ENCODE measurements around the gene CACFD1.
A peak's percentile ranks its signal among the peaks of the same experiment; 100 is the strongest.

Gene CACFD1

DNA sequence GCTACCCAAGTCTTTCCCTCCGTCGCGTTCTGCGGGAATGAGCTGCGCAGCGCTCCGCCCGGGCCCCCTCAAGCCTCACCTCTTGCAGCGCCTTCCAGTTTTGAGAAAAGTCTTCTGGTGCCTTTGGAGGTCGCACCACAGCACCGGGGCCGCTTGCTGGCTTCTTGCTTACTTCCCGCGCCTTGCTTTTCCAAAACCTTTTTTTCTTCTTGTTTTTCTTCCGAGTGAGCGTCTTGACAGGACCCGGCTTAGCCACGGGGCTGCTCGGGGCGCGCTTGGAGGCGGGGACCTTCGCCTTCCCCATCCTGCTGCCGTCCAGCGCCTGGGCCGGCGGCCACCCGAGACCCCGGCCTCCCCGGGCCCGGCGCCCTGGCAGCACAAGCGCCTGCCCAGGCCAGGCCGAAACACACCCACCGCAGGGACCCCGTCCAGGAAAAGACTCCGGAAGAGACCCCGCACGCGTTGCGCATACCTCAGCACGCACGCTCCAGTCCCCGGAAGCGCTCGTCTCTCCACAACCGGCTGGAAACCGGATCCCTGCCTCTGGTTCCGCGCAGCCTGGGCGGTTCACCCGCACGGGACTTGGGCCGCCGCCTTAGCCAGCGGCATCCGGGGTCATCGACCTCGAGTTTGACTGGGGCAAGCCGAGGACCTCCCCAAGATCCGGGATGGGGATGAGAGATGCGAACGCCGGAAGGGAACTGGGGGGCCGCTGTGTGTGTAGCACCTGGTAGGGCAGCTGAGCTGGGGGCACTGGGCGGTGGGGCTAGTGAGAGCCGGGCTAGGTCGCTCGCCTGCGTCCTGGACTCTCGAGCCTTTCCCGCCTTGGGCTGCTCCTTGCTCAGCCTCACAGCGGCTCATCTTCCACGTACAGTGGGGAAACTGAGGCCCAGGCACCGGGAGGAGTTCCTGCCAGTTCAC is 42.0 kb upstream of the CACFD1 start, which contains the start of gene REXO4 (continued):
- TF ChIP-seq, protein P1, sequence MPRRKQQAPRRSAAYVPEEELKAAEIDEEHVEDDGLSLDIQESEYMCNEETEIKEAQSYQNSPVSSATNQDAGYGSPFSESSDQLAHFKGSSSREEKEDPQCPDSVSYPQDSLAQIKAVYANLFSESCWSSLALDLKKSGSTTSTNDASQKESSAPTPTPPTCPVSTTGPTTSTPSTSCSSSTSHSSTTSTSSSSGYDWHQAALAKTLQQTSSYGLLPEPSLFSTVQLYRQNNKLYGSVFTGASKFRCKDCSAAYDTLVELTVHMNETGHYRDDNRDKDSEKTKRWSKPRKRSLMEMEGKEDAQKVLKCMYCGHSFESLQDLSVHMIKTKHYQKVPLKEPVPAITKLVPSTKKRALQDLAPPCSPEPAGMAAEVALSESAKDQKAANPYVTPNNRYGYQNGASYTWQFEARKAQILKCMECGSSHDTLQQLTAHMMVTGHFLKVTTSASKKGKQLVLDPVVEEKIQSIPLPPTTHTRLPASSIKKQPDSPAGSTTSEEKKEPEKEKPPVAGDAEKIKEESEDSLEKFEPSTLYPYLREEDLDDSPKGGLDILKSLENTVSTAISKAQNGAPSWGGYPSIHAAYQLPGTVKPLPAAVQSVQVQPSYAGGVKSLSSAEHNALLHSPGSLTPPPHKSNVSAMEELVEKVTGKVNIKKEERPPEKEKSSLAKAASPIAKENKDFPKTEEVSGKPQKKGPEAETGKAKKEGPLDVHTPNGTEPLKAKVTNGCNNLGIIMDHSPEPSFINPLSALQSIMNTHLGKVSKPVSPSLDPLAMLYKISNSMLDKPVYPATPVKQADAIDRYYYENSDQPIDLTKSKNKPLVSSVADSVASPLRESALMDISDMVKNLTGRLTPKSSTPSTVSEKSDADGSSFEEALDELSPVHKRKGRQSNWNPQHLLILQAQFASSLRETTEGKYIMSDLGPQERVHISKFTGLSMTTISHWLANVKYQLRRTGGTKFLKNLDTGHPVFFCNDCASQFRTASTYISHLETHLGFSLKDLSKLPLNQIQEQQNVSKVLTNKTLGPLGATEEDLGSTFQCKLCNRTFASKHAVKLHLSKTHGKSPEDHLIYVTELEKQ (tag by site-specific recombination; IDR thresholded peaks at IDR 0.05; ENCODE audit: borderline replicate concordance) = peak; percentile 82
- peak; percentile 94 for TF ChIP-seq YY2 (tag by site-specific recombination; IDR thresholded peaks at IDR 0.05)
- no peak for TF ChIP-seq ZNF585B (tag by site-specific recombination; IDR thresholded peaks at IDR 0.05)
- TF ChIP-seq ZNF391 (tag by site-specific recombination; IDR thresholded peaks at IDR 0.05; ENCODE audit: borderline replicate concordance, low read depth) = peak; percentile 100
- TF ChIP-seq, protein P2, sequence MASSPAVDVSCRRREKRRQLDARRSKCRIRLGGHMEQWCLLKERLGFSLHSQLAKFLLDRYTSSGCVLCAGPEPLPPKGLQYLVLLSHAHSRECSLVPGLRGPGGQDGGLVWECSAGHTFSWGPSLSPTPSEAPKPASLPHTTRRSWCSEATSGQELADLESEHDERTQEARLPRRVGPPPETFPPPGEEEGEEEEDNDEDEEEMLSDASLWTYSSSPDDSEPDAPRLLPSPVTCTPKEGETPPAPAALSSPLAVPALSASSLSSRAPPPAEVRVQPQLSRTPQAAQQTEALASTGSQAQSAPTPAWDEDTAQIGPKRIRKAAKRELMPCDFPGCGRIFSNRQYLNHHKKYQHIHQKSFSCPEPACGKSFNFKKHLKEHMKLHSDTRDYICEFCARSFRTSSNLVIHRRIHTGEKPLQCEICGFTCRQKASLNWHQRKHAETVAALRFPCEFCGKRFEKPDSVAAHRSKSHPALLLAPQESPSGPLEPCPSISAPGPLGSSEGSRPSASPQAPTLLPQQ (tag by site-specific recombination; IDR thresholded peaks at IDR 0.05) = peak; percentile 94
- TF ChIP-seq ZSCAN23 (tag by site-specific recombination; IDR thresholded peaks at IDR 0.05) = peak; percentile 90; the same call in 1 of the 2 replicates
- TF ChIP-seq, protein P3, sequence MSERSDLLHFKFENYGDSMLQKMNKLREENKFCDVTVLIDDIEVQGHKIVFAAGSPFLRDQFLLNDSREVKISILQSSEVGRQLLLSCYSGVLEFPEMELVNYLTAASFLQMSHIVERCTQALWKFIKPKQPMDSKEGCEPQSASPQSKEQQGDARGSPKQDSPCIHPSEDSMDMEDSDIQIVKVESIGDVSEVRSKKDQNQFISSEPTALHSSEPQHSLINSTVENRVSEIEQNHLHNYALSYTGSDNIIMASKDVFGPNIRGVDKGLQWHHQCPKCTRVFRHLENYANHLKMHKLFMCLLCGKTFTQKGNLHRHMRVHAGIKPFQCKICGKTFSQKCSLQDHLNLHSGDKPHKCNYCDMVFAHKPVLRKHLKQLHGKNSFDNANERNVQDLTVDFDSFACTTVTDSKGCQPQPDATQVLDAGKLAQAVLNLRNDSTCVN (tag by site-specific recombination; optimal IDR thresholded peaks at IDR 0.05) = peak; percentile 96
- TF ChIP-seq, protein P4, sequence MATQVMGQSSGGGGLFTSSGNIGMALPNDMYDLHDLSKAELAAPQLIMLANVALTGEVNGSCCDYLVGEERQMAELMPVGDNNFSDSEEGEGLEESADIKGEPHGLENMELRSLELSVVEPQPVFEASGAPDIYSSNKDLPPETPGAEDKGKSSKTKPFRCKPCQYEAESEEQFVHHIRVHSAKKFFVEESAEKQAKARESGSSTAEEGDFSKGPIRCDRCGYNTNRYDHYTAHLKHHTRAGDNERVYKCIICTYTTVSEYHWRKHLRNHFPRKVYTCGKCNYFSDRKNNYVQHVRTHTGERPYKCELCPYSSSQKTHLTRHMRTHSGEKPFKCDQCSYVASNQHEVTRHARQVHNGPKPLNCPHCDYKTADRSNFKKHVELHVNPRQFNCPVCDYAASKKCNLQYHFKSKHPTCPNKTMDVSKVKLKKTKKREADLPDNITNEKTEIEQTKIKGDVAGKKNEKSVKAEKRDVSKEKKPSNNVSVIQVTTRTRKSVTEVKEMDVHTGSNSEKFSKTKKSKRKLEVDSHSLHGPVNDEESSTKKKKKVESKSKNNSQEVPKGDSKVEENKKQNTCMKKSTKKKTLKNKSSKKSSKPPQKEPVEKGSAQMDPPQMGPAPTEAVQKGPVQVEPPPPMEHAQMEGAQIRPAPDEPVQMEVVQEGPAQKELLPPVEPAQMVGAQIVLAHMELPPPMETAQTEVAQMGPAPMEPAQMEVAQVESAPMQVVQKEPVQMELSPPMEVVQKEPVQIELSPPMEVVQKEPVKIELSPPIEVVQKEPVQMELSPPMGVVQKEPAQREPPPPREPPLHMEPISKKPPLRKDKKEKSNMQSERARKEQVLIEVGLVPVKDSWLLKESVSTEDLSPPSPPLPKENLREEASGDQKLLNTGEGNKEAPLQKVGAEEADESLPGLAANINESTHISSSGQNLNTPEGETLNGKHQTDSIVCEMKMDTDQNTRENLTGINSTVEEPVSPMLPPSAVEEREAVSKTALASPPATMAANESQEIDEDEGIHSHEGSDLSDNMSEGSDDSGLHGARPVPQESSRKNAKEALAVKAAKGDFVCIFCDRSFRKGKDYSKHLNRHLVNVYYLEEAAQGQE (tag by site-specific recombination; IDR thresholded peaks at IDR 0.05) = peak; percentile 78
- TF ChIP-seq ZNF707 (tag by site-specific recombination; IDR thresholded peaks at IDR 0.05) = no peak
- TF ChIP-seq ZNF701 (tag by site-specific recombination; IDR thresholded peaks at IDR 0.05) = peak; percentile 74
- TF ChIP-seq GLIS2 (tag by site-specific recombination; IDR thresholded peaks at IDR 0.05) = peak; percentile 88
- TF ChIP-seq, protein P5, sequence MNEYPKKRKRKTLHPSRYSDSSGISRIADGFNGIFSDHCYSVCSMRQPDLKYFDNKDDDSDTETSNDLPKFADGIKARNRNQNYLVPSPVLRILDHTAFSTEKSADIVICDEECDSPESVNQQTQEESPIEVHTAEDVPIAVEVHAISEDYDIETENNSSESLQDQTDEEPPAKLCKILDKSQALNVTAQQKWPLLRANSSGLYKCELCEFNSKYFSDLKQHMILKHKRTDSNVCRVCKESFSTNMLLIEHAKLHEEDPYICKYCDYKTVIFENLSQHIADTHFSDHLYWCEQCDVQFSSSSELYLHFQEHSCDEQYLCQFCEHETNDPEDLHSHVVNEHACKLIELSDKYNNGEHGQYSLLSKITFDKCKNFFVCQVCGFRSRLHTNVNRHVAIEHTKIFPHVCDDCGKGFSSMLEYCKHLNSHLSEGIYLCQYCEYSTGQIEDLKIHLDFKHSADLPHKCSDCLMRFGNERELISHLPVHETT (tag by site-specific recombination; IDR thresholded peaks at IDR 0.05) = peak; percentile 100
- TF ChIP-seq, protein P6, sequence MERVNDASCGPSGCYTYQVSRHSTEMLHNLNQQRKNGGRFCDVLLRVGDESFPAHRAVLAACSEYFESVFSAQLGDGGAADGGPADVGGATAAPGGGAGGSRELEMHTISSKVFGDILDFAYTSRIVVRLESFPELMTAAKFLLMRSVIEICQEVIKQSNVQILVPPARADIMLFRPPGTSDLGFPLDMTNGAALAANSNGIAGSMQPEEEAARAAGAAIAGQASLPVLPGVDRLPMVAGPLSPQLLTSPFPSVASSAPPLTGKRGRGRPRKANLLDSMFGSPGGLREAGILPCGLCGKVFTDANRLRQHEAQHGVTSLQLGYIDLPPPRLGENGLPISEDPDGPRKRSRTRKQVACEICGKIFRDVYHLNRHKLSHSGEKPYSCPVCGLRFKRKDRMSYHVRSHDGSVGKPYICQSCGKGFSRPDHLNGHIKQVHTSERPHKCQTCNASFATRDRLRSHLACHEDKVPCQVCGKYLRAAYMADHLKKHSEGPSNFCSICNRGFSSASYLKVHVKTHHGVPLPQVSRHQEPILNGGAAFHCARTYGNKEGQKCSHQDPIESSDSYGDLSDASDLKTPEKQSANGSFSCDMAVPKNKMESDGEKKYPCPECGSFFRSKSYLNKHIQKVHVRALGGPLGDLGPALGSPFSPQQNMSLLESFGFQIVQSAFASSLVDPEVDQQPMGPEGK (tag by site-specific recombination; IDR thresholded peaks at IDR 0.05) = peak; percentile 96
- TF ChIP-seq, protein P7, sequence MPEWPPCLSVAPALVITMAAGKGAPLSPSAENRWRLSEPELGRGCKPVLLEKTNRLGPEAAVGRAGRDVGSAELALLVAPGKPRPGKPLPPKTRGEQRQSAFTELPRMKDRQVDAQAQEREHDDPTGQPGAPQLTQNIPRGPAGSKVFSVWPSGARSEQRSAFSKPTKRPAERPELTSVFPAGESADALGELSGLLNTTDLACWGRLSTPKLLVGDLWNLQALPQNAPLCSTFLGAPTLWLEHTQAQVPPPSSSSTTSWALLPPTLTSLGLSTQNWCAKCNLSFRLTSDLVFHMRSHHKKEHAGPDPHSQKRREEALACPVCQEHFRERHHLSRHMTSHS (tag by site-specific recombination; IDR thresholded peaks at IDR 0.05) = peak; percentile 46; the same call in 1 of the 2 replicates
- peak; percentile 62; the same call in 1 of the 2 replicates for TF ChIP-seq WT1 (tag by site-specific recombination; IDR thresholded peaks at IDR 0.05)
- no peak; the same call in 1 of the 2 replicates for TF ChIP-seq ZNF341 (tag by site-specific recombination; IDR thresholded peaks at IDR 0.05; ENCODE audit: low read depth)
- TF ChIP-seq, protein P8, sequence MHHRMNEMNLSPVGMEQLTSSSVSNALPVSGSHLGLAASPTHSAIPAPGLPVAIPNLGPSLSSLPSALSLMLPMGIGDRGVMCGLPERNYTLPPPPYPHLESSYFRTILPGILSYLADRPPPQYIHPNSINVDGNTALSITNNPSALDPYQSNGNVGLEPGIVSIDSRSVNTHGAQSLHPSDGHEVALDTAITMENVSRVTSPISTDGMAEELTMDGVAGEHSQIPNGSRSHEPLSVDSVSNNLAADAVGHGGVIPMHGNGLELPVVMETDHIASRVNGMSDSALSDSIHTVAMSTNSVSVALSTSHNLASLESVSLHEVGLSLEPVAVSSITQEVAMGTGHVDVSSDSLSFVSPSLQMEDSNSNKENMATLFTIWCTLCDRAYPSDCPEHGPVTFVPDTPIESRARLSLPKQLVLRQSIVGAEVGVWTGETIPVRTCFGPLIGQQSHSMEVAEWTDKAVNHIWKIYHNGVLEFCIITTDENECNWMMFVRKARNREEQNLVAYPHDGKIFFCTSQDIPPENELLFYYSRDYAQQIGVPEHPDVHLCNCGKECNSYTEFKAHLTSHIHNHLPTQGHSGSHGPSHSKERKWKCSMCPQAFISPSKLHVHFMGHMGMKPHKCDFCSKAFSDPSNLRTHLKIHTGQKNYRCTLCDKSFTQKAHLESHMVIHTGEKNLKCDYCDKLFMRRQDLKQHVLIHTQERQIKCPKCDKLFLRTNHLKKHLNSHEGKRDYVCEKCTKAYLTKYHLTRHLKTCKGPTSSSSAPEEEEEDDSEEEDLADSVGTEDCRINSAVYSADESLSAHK (tag by site-specific recombination; IDR thresholded peaks at IDR 0.05) = peak; percentile 69
- peak; percentile 95 for TF ChIP-seq BCL11B (tag by site-specific recombination; IDR thresholded peaks at IDR 0.05; ENCODE audit: low read depth)
- peak; percentile 87 for TF ChIP-seq SCRT2 (tag by site-specific recombination; IDR thresholded peaks at IDR 0.05)
- TF ChIP-seq ZNF354C (tag by site-specific recombination; IDR thresholded peaks at IDR 0.05; ENCODE audit: borderline replicate concordance, low read depth) = no peak
